HEK293T (cell line): ENCODE data around the gene TMTC2.

Source experiments
- CTCF ChIA-PET: fragments of 350-600 bp; formaldehyde crosslinking; extraction: SDS; loops from one replicate; lab custom pipeline; 2021; ENCODE audit warnings: antibody characterized with exemption, inconsistent platforms; lab: Yijun Ruan, JAX
- POLR2A ChIA-PET: fragments of 350-600 bp; formaldehyde crosslinking; extraction: SDS; loops from one replicate; lab custom pipeline; 2020; ENCODE audit warnings: antibody characterized with exemption, inconsistent platforms; lab: Yijun Ruan, JAX
- DNase-seq: peaks from one replicate; pipeline ENCODE4 v3.0.0; 2012; ENCODE audit warnings: mixed read lengths; ENCODE audit errors: extremely low spot score
- ARNT ChIP-seq: fragments of 450-650 bp; IDR thresholded peaks from 2 replicates; pipeline ENCODE4 v1.6.1; 2017; ENCODE audit warnings: mild to moderate bottlenecking
- BHLHE40 ChIP-seq: fragments of 450-650 bp; IDR thresholded peaks from 2 replicates; pipeline ENCODE4 v1.6.1; 2016; ENCODE audit warnings: mild to moderate bottlenecking, moderate library complexity, borderline replicate concordance
- CTBP1 ChIP-seq: fragments of 450-650 bp; IDR thresholded peaks from 2 replicates; pipeline ENCODE4 v1.6.1; 2016; ENCODE audit warnings: borderline replicate concordance
- ELF4 ChIP-seq: fragments of 450-650 bp; IDR thresholded peaks from 2 replicates; pipeline ENCODE4 v1.6.1; 2017; ENCODE audit warnings: antibody characterized with exemption
- FOXA1 ChIP-seq: fragments of 450-650 bp; IDR thresholded peaks from 2 replicates; pipeline ENCODE4 v1.6.1; 2016; ENCODE audit warnings: mild to moderate bottlenecking
- FOXK2 ChIP-seq: fragments of 450-650 bp; IDR thresholded peaks from 2 replicates; pipeline ENCODE4 v1.6.1; 2016; ENCODE audit warnings: mild to moderate bottlenecking
- FOXM1 ChIP-seq: fragments of 450-650 bp; IDR thresholded peaks from 2 replicates; pipeline ENCODE4 v1.6.1; 2017; ENCODE audit warnings: mild to moderate bottlenecking, borderline replicate concordance
- HDGF ChIP-seq: fragments of 450-650 bp; IDR thresholded peaks from 2 replicates; pipeline ENCODE4 v1.6.1; 2017; ENCODE audit warnings: antibody characterized with exemption, borderline replicate concordance
- L3MBTL2 ChIP-seq: fragments of 450-650 bp; conservative IDR thresholded peaks from 2 replicates; pipeline ENCODE4 v1.6.1; 2016; ENCODE audit warnings: mild to moderate bottlenecking
- LEF1 ChIP-seq: fragments of 450-650 bp; IDR thresholded peaks from 2 replicates; pipeline ENCODE4 v1.6.1; 2017; ENCODE audit warnings: mild to moderate bottlenecking, borderline replicate concordance
- NFRKB ChIP-seq: fragments of 450-650 bp; IDR thresholded peaks from 2 replicates; pipeline ENCODE4 v1.6.1; 2016; ENCODE audit warnings: mild to moderate bottlenecking, moderate library complexity
- PKNOX1 ChIP-seq: fragments of 450-650 bp; IDR thresholded peaks from 2 replicates; pipeline ENCODE4 v1.6.1; 2016
- SP1 ChIP-seq: fragments of 450-650 bp; IDR thresholded peaks from 2 replicates; pipeline ENCODE4 v1.6.1; 2017
- SUZ12 ChIP-seq: fragments of 450-650 bp; IDR thresholded peaks from 2 replicates; pipeline ENCODE4 v1.6.1; 2016; ENCODE audit warnings: mild to moderate bottlenecking
- TARDBP ChIP-seq: fragments of 450-650 bp; IDR thresholded peaks from 2 replicates; pipeline ENCODE4 v1.6.1; 2016
- ZNF384 ChIP-seq: fragments of 450-650 bp; IDR thresholded peaks from 2 replicates; pipeline ENCODE4 v1.6.1; 2016

Gene TMTC2

GRCh38 chr12:82961835-82962234, 275.1 kb downstream of the TMTC2 start:
- TF ChIP-seq FOXM1 (no peak), SUZ12 (no peak), ARNT (no peak)
- CTCF ChIA-PET: no interaction called here
- no peak for DNase-seq
- POLR2A ChIA-PET: no interaction called here

GRCh38 chr12:82963956-82964355, 277.2 kb downstream of the TMTC2 start:
- TF ChIP-seq BHLHE40 (no peak), L3MBTL2 (no peak), FOXA1 (no peak), HDGF (no peak), CTBP1 (no peak), ZNF384 (no peak), SUZ12 (no peak), SP1 (no peak), FOXK2 (no peak), ARNT (no peak), FOXM1 (no peak), PKNOX1 (no peak), TARDBP (no peak), NFRKB (no peak), LEF1 (no peak), ELF4 (no peak)
- ChIA-PET CTCF (no interaction called here), POLR2A (no interaction called here)
- DNase-seq: no peak

GRCh38 chr12:82964446-82964845, 277.7 kb downstream of the TMTC2 start:
- no peak for TF ChIP-seq ELF4
- TF ChIP-seq BHLHE40: no peak
- no peak for TF ChIP-seq HDGF
- no peak for TF ChIP-seq ZNF384
- no peak for TF ChIP-seq SUZ12
- no peak for TF ChIP-seq L3MBTL2
- TF ChIP-seq FOXK2: no peak
- no peak for TF ChIP-seq ARNT
- TF ChIP-seq NFRKB: no peak
- no peak for TF ChIP-seq PKNOX1
- no peak for TF ChIP-seq SP1
- no peak for TF ChIP-seq FOXA1
- TF ChIP-seq TARDBP: no peak
- no peak for TF ChIP-seq FOXM1
- TF ChIP-seq CTBP1: no peak
- no peak for TF ChIP-seq LEF1
- CTCF ChIA-PET: no interaction called here
- DNase-seq: no peak
- POLR2A ChIA-PET: no interaction called here

GRCh38 chr12:82966001-82966559, 279.4 kb downstream of the TMTC2 start:
- TF ChIP-seq CTBP1: no peak
- TF ChIP-seq ARNT: no peak
- no peak for TF ChIP-seq SUZ12
- TF ChIP-seq HDGF: no peak
- no peak for TF ChIP-seq PKNOX1
- TF ChIP-seq FOXM1: no peak
- TF ChIP-seq TARDBP: no peak
- no peak for TF ChIP-seq LEF1
- TF ChIP-seq FOXK2: no peak
- TF ChIP-seq NFRKB: no peak
- TF ChIP-seq BHLHE40: no peak
- TF ChIP-seq ELF4: no peak
- no peak for TF ChIP-seq FOXA1
- TF ChIP-seq SP1: no peak
- no peak for TF ChIP-seq L3MBTL2
- TF ChIP-seq ZNF384: no peak
- ChIA-PET CTCF (no interaction called here), POLR2A (no interaction called here)
- no peak for DNase-seq

GRCh38 chr12:82968631-82969367, 282.1 kb downstream of the TMTC2 start:
- ChIA-PET CTCF (no interaction called here), POLR2A (no interaction called here)
- TF ChIP-seq ELF4 (no peak), FOXA1 (no peak), L3MBTL2 (no peak), SUZ12 (no peak), HDGF (no peak), SP1 (no peak), LEF1 (no peak), CTBP1 (no peak), NFRKB (no peak)
- no peak for DNase-seq

- CTCF ChIA-PET: no interaction called here
- POLR2A ChIA-PET: no interaction called here
- no peak for TF ChIP-seq NFRKB
- no peak for DNase-seq
These were observed 283.9 kb downstream of the TMTC2 start for GRCh38 chr12:82970614-82971013.

GRCh38 chr12:82971584-82971983, 284.9 kb downstream of the TMTC2 start:
- ChIA-PET POLR2A (no interaction called here), CTCF (interaction anchor here (0.6 kb wide), 1 partner anchor 183 kb away, joined by 6 read pairs; no protein-coding TSS in a partner anchor)
- no peak for DNase-seq
- TF ChIP-seq NFRKB (no peak), SP1 (no peak), ARNT (no peak), L3MBTL2 (no peak), ELF4 (no peak)
